ENCODE measurements around the gene KCNQ1OT1.

The KCNQ1OT1 gene

GRCh38 chr11:2663915-2664314 lies 35.9 kb downstream of the KCNQ1OT1 start:
- TF ChIP-seq, protein P1, sequence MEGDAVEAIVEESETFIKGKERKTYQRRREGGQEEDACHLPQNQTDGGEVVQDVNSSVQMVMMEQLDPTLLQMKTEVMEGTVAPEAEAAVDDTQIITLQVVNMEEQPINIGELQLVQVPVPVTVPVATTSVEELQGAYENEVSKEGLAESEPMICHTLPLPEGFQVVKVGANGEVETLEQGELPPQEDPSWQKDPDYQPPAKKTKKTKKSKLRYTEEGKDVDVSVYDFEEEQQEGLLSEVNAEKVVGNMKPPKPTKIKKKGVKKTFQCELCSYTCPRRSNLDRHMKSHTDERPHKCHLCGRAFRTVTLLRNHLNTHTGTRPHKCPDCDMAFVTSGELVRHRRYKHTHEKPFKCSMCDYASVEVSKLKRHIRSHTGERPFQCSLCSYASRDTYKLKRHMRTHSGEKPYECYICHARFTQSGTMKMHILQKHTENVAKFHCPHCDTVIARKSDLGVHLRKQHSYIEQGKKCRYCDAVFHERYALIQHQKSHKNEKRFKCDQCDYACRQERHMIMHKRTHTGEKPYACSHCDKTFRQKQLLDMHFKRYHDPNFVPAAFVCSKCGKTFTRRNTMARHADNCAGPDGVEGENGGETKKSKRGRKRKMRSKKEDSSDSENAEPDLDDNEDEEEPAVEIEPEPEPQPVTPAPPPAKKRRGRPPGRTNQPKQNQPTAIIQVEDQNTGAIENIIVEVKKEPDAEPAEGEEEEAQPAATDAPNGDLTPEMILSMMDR (IDR thresholded peaks at IDR 0.05; ENCODE audit: extremely low read depth, insufficient read depth, missing control alignments): no peak
- no peak for DNase-seq (ENCODE audit: low spot score)
- in situ Hi-C loops (cut with MboI; ENCODE audit: low pct_unique_long_range_greater_than_20kb, low sequenced_read_pairs, unreplicated experiment): no loop called here

DNA sequence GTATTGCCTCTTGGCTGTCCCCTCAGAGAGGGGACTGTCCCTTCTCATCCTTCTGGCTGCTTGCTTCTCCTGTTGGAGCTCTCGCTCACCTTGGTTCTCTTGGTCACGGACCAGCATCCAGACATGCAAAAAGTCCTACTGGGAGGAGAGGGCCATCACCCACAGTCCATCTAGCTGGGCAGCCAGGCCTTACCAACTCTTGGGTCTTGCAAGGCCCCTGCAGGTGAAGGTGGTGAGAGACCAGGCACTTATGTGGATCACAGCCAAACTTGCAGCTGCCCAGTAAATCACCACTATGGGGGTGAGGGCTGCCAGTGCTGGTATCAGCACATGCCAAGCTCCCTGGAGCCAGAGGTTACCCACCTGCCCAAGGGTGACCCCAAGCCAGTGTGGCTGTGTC lies 36.3 kb downstream of the KCNQ1OT1 start:
- DNase-seq (ENCODE audit: low spot score): no peak
- TF ChIP-seq, protein P1 (IDR thresholded peaks at IDR 0.05; ENCODE audit: extremely low read depth, insufficient read depth, missing control alignments): no peak
- in situ Hi-C loops (cut with MboI; ENCODE audit: low pct_unique_long_range_greater_than_20kb, low sequenced_read_pairs, unreplicated experiment): no loop called here

DNA sequence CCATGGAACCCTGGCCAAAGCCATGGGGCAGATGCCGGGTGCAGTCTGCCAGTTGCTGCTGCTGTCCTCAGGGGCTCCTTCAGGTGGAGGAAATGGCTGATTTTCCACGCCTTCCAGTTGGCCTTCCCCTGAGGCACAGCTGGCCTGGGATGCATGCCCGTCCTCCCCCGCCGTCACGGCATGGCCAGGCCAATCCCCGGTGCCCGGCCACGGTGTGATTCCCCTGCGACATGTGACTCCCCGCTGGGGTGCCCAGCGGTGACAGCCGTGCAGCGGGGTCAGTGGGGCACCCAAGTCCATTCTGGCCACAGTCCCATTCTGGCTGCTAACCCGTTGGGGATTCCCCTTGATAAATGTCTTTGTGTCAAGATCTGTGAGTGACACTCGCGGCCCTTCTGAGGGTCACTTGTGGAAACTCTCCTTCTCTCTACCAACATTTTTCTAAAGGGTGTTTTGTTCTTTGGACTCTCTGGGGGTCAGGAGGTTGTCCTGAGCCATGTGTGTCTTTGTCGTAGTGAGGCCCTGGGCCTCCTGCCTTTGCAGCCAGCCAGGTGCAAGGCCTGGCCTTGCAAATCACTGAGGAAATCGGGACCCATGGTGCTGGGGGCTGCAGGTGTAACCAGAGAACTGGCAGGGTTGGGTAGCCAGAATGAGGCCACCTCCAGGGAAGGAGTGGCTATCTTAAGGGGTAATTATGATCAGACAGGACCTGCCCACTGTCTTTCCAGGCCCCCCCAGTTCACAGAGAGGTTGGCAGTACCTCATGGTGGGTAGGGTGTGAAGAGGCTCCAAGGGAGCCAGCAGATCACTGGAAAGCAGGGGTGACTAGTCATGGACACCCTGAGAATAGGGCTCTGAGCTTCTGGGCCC lies 37.1 kb downstream of the KCNQ1OT1 start:
- TF ChIP-seq, protein P1 (IDR thresholded peaks at IDR 0.05; ENCODE audit: extremely low read depth, insufficient read depth, missing control alignments): no peak
- DNase-seq (ENCODE audit: low spot score): no peak
- in situ Hi-C loops (cut with MboI; ENCODE audit: low pct_unique_long_range_greater_than_20kb, low sequenced_read_pairs, unreplicated experiment): no loop called here

DNA sequence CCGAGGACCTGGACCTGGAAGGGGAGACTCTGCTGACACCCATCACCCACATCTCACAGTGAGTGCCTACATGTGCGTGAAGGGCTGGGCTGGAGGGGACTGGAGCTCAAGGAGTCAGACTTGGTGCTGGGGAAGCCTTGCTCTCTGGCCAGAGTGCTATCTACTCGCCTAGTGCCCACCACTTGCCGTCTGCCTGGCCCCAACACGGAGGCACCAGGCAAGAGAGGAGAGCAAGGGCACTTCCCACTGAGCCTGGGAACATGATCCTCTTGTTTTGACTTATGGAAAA lies 37.8 kb downstream of the KCNQ1OT1 start:
- TF ChIP-seq, protein P1 (IDR thresholded peaks at IDR 0.05; ENCODE audit: extremely low read depth, insufficient read depth, missing control alignments): no peak
- in situ Hi-C loops (cut with MboI; ENCODE audit: low pct_unique_long_range_greater_than_20kb, low sequenced_read_pairs, unreplicated experiment): no loop called here
- DNase-seq (ENCODE audit: low spot score): no peak

DNA sequence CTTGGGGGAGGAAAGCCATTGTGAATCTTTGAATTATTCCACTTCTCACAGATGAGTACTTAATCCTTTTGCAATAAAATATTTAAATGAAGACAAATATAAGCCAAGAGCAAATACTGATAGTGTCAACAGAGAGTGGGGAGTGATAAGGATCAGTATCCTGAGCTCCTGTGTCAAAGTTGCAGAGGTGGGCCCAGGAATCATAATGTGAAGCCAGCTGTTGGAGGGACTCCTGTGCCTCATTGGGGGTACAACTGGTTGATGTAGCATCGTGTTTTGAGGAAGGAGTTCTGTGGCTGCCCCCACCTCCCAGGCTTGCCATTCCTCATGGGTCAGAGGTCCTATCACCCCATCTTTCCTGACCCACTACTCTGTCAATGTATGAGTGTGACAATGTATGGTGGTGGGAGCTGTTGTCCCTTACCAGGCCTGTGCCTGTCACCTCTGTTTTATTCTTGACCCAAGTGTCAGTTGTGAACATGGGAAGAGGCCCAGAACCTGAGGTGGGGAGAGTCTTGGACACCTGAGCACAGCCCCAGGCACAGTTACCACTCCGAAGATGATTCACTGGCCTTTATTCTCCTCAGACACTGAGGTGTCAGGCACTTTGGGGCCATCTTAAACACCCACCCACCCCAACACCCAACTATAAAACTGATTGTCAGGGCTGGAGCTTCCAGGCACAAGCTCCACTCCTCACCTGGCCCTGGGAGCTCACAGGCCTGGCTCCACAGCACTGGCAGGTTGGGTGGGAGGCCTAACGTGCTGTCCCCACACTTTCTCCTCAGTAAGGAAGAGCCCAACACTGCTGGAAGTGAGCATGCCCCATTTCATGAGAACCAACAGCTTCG lies 38.4 kb downstream of the KCNQ1OT1 start:
- TF ChIP-seq, protein P1 (IDR thresholded peaks at IDR 0.05; ENCODE audit: extremely low read depth, insufficient read depth, missing control alignments): no peak
- DNase-seq (ENCODE audit: low spot score): no peak
- in situ Hi-C loops (cut with MboI; ENCODE audit: low pct_unique_long_range_greater_than_20kb, low sequenced_read_pairs, unreplicated experiment): no loop called here

DNA sequence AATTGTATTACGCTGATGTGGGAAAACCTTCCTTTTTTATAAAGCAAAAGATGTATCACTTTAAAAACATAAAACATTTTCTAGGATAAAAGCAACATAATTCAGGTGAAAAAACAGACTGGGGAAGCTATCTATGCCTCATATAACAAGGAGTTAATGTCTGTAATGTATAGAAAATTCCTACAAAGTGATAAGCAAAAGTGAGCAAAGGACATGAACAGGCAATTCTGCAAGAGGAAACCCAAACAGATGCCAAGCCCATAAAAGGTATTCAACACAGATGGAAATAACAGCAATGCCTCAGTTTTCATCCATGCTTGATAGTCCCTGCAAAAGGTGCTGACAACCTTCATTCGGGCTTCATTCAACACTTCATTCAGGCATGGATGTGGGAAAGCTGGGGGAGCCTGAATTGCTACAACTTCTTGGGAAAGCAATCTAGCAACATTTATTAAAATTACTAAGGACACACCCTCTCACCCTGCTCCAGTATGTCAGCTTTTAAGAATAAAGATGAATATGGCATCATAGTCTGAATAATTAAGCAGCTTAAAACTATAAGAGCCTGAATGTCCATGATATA lies 39.3 kb downstream of the KCNQ1OT1 start:
- DNase-seq (ENCODE audit: low spot score): no peak
- in situ Hi-C loops (cut with MboI; ENCODE audit: low pct_unique_long_range_greater_than_20kb, low sequenced_read_pairs, unreplicated experiment): no loop called here
- TF ChIP-seq, protein P1 (IDR thresholded peaks at IDR 0.05; ENCODE audit: extremely low read depth, insufficient read depth, missing control alignments): no peak

Measured in GM13977 (cell line).